Kidney glomerular epithelial cell (primary cell): ENCODE measurements around the gene PPP1R12B.
A peak's percentile ranks its signal among the peaks of the same experiment; 100 is the strongest.
"Not testable (repeated sequence)": the region's sequence is repeated elsewhere in the genome, so short reads cannot be mapped to it uniquely, and the experiment has no call there.

Source experiments
- DNase-seq: peaks from one replicate; lab custom pipeline; 2025; lab: John Stamatoyannopoulos, UW

The PPP1R12B gene

DNA sequence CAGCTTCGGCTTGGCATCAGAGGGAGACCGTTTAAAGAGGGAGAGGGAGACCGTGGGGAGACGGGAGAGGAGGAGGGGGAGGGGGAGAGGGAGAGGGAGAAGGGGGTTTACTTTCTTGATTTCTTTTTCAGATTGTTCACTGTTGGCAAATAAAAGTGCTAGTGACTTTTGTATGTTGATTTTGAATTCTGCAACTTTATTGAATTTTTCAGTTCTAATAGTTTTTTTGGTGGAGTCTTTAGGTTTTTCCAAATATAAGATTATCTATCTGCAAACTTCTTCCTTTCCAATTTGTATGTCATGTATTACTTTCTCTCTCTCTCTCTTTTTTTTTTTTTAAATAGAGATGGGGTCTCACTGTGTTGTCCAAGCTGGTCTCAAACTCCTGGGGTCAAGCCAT lies 104.0 kb downstream of the PPP1R12B start:
- no peak for DNase-seq

DNA sequence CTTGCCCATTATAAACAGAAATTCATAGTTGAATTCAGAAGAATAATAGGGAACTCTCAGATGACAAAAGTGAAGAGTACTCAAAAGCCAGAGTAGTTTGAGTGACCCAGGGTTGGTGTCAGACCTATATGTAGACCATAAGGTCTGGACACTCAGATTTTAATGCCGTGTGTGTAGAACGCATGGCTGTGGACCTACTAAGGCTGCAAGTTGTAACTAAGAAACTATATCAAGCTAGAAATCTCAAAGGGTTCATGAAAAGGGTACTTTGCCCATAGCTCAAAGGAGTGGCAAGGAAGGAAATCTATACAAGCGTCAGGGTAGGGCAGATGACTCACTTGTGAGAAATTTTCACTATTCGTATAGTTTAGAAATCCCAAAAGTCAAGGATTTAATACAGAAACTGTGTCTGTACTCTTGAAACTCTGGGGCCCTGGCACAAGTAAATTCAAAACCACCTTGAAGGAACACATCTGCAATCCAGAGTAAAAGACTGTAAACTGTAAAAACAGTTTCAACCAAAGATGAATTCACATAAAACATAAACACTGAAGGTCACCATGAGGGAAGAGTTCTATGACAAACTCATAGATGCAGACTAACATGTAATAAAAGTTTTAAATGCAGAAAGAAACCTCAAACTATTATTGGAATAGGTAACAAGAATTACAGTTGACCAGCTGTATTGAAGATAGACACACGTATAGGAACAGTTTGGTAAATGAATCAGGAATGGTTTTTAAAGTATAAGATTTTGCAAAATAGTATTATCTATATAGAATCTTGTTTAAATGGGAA lies 108.1 kb downstream of the PPP1R12B start:
- DNase-seq: not testable (repeated sequence)

DNA sequence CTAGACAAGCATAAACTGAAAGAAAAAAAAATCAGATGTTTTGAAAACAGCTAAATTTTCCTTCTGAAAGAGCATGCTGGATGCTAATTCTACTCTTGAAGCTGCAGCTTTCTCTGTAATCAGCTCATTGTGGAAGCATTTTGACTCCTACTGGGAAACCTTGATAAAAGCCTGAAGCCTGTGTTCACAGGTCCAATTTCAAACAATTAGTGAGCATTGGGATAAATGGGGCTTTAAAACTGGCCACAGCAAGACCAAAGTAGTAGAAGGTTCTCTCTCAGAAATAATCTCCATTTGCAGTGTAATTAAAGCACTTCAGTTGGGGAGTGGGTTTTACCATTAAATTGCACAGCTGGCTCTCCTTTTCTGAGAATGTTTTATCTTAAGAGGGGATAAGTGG lies 110.2 kb downstream of the PPP1R12B start:
- not testable (repeated sequence) for DNase-seq

DNA sequence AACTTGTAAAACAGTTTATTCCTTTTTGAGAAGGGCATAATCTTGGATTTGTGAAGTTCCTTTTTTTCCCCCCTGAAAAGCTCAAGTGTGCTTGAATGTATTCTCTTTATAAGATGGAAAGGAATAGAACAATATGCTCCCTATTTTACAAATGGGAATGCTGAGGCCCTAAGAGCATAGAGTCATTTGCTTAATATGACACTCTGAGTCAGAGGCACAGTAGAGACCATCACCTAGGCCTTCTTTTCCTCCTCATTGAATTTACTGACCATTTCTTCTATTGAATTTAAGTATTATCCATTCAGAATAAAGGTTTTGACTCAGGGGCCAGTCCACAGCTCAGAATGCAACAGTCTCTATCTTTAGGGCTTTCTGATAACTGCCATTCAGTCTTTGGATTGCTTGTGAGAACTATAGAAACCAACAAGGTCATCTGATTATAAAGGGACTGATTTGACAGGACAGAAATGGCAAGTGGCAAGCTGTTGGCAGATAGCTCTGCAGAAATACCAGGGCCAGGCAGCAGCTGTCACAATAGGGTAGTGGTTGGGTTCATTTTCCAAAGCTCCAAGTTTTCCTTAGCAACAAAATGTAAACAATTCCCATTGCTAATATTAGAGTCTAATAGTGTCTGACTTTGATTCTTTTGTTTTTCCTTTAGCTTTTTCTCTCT lies 111.1 kb downstream of the PPP1R12B start:
- DNase-seq: not testable (repeated sequence)

DNA sequence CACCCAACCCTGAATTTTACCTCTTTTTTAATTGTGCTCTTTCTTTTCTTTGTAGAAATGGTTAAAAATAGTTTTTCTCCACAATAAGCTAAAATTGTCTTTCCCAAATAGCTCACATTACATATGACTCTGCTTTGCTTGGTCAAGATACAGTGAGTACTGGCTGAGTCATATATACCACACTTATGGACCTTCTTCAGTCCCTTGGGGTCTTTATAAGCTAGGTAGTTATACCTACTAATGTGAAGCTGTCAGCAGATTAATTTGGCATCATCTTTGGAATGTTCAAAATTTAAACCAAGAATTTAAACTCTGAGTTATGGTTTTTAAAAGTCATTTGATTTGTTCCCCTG lies 111.6 kb downstream of the PPP1R12B start:
- peak; percentile 3 for DNase-seq

DNA sequence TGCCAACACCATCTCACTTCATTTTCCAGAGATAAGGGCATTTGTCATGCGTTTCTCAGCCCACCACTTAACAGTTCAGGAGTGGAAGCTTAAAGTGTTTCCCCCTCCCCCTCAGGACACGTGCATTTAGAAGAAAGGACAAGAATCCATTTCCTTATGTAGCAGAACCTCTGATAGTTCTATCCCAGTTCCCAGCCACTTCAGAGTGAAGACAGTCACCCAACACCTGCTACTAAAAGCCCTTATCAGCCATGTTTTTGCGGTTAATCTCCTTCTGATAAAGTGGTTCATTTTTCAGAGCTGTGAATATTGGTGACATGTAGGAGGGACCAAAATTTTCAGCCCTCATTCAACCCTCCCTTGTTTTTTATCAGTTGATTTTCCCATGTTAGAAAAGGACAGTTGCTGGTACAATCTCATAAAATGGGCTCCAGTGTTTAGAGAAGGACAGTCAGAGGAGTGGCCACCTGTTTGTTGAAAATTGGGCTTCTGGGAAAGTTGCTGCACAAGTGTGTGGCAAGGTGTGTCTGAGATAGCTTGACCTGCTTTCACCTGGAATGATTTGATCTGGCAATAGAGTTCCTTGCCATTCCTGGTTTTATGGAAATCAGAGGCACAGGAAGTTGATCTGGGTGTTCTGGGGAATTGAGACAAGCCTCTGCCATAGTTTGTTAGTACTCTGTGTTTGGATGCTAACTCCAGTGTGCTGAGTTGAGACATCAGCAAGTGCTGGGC lies 114.0 kb downstream of the PPP1R12B start:
- DNase-seq: no peak

DNA sequence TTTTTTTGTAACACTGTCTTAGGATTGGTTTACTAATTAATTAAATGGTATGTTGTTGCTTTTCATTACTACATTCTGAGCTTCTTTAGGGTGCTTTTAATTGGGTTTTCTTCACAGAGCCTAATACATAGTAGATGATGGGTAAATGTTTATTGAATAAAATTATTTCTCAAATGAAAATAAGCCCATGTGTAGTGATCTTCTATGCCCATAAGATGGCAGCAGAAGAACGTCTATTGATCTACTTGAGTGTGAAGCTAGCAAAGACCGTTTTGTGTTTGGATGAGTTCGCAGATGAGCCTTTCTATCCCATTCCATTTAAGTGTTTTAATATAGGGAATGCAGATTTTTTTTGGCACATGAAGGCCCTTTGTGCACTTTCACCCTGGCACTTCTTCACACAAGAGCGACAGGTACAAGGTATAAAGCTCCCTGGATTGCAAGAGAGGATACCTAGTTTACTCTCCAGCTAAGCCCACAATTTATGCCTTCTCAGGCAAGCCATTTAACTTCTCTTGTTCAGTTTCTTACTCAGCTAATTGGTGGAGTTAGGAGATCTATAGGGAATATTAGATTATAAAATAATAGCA lies 115.7 kb downstream of the PPP1R12B start:
- DNase-seq: peak; percentile 79

DNA sequence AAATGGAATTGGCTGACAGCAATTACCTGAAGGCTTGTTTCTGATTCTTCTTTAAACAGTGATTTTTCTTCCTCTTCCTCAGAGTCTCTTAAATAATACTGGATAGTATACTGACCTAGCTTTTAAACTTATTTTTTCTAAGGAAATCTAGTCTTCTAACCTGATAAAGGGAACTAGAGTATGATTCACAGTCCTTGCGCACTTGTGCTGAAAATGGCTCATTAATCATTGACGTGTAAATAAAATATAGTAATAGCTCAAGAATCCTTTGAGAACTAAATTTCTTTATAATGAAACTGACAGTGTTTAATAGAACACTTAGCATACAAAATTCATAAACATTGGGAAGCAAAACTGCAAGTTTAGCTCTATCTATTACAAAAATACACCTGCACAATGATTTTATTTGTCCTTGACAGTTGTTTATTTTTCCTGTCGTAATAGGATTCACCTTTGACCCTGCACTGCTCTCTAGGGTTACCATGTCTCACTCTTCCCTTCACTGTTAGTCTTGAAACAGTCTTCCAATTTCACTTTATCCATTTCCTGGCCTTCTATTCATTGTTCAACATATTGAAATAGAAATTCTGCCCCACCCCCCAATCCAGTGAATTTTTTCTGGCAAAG lies 117.3 kb downstream of the PPP1R12B start:
- DNase-seq: peak; percentile 14

DNA sequence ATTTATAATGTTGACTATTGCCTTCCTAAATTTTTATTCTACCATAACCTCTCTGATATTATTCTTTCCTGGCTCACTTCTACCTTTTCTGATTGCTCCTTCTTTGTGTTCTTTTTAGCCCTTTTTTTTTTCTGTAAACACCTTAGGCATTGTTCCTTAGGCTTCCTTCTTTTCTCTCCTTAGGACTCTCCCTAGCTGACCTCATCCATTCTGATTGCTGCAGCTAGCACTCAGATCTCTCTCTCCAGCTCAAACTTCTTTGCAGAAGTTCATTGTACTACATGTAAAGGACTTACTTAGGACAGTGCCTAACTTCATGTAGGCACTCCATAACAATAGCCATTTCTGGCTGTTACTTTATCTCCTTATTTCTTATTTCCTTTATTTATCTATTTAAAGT lies 117.8 kb downstream of the PPP1R12B start:
- DNase-seq: peak; percentile 13

DNA sequence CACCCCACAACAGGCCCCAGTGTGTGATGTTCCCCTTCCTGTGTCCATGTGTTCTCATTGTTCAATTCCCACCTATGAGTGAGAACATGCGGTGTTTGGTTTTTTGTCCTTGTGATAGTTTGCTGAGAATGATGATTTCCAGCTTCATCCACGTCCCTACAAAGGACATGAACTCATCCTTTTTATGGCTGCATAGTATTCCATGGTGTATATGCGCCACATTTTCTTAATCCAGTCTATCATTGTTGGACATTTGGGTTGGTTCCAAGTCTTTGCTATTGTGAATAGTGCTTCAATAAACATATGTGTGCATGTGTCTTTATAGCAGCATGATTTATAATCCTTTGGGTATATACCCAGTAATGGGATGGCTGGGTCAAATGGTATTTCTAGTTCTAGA lies 118.9 kb downstream of the PPP1R12B start:
- DNase-seq: not testable (repeated sequence)

DNA sequence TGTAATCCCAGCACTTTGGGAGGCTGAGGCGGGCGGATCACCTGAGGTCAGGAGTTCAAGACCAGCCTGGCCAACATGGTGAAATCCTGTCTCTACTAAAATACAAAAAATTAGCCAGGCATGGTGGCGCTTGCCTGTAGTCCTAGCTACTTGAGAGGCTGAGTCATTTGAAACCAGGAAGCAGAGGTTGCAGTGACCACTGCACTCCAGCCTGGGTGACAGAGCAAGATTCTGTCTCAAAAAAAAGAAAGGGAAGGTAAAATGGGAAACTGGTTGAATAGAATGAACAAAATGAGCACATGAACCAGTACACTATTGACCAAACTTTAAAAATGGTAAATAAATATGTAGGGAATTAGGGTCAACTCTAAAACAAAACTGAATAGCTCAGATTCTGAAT lies 120.2 kb downstream of the PPP1R12B start:
- DNase-seq: not testable (repeated sequence)

DNA sequence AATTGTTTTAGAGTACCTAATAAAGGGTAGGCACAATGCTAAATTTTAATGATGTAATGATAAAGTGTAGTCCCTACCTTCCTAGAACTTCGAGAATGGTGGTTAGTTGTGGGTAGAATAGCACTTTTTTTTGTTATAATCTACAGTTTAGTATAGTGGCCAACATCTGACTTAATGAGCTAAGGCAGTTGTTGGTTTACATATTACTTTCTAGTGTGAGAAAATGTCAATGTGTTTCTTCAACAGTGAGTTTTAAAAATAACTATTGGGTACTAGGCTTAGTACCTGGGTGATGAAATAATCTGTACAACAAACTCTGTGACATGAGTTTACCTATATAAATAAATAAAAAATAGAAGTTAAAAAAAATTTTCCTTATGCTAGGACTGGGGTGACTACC lies 120.6 kb downstream of the PPP1R12B start:
- not testable (repeated sequence) for DNase-seq

DNA sequence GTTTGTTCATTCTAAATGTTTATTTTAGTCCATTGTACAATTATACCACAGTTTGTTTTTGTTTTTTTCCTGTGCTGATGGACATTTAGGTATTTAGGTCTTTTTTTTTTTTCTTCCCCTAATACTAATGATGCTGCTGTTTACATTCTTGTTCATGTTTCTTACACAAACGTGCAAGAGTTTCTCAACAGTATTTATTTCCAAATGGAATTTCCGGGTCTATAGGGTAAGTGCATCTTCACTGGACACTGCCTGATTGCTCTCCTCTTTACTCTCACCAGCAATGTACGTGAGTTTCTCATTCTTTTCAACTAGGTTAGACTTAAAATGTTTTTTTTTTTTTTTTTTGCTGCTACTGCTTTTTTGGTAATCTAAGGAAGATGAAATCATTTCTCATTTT lies 122.7 kb downstream of the PPP1R12B start:
- no peak for DNase-seq

DNA sequence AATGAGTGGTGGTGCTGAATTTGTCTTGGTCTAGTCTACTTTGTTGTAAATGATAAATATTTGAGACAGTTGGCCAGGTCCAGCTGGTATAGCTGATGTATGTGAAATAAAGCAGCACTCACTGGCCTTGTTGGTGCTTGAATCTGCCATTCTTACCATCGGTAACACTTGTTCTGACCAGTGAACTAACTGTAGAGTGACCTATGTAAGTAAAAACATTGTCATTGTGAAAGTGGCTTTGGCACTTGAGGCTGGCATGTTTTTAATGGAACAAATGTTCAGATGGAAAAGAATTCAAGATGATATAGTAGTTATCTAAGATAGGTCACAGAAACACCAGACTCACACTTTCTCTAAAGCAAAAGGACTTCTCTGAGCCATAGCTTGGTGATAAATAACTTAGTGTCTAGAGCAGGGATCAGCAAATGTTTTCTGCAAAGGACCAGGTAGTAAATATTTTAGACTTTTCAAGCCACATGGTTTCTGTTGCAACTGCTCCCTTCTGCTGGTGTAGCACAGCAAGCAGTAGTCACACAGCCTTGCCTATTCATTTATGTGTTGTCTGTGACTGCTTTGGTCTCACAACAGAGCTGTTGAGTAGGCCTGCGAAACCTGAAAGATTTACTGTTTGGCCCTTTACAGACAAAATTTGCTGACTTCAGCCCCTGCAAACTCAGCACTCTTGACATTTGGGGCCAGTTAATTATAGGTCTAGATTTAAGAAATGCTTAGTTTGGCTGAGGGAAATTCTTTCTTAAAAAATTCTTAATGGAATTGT lies 124.0 kb downstream of the PPP1R12B start:
- DNase-seq: not testable (repeated sequence)

DNA sequence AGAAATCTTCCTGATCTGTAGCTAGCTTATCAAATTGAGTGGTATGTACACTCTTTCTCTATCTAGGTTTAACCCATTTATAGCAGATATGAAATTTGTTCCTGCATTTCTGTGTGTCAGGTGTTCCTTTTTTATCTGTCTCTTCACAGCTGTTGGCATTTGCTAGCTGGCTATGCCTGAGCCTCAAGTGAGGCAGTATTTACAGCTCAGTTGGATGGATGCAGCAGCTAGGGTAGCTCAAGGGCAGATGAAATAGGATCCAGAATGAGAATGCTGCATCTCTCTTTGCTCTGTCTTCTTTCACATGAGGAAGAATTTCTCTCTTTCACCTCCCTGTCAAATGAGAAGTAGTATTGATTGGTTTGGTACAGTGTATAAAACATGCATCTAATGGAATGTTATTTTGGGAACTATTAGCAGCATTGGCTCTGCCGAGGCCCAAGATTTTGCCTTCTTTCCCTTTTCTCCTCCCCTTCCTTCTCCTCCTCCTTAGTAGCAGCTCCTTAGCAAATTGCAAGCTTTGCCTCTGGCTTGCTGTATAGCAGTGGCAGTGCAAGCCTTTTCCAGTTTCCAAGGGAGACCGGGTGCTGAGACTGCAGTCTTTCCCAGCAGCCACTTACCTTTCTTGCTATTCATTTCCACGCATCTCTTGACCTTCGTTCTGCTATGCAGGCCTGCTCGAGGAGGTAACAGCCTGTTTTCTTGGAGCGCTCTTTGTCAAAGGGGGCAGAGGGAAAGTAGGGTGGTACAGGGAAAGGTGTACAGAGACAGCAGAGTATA lies 125.0 kb downstream of the PPP1R12B start:
- DNase-seq: not testable (repeated sequence)

DNA sequence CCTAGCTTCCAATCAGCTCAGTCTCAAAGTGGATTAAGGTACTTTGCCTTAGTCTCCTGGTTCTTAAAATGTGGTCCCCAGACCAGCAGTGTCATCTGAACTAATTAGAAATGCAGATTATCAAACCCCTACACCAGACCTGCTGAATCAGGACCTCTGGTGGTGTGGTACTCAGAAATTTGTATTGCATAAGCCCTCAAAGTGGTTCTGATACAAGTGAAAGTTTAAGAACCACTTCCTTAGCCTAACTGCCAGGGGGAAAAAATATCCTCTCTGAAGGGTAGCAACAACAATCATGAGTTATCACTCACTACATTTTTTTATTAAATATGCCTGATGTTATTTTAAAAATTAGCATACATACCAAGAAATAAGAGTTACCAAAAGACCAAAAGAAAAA lies 131.2 kb downstream of the PPP1R12B start:
- DNase-seq: not testable (repeated sequence)

DNA sequence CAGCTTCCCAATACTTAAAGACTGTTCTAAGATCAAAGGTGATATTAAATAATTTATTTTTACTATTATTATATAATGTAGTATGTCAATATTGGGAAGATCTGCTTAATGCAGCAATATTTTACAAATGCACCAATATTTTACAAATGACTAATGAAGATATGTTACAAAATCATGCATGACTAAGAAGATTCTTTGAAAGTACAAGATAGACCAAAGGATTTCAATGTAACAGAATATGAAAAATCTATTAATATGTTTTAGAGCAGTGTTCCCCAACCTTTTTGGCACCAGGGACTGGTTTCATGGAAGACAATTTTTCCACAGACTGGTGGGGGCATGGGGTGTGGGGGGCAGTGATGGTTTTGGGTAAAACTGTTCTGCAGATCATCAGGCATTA lies 132.1 kb downstream of the PPP1R12B start:
- not testable (repeated sequence) for DNase-seq

DNA sequence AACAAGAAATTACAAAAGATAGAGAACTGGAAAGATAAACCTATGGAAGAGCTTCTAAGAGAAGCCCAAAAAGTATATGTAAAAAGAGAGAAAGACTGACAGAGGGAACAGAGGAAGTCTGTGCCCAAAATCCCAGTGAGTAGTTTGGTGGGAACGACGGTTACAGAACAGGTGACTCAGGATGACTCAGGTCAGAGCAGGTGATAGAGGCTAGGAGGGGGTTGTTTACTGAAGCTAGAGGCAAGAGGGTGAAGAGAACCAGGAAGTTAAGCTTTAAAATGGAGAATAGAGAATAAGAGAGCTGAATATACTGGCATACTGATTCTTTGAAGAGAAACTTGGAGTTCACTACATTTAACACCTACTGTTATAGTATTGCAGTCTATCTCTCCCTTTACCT lies 134.9 kb downstream of the PPP1R12B start:
- peak; percentile 0 for DNase-seq

DNA sequence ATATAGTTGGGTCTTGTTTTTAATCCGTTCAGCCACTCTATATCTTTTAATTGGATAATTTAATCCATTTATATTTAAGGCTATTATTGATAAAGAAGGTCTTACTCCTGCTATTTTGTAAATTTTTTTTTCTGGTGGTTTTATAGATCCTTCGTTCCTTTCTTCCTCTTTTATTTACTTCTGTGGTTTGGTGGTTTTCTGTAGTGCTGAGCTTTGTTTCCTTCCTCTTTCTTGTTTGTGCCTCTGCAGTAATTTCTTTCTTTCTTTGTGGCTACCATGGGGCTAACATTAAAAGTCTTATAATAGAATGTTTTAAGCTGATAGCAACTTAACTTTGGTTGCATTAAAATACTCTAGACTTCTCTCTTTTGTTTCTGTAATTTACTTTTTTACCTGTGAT lies 135.5 kb downstream of the PPP1R12B start:
- not testable (repeated sequence) for DNase-seq

DNA sequence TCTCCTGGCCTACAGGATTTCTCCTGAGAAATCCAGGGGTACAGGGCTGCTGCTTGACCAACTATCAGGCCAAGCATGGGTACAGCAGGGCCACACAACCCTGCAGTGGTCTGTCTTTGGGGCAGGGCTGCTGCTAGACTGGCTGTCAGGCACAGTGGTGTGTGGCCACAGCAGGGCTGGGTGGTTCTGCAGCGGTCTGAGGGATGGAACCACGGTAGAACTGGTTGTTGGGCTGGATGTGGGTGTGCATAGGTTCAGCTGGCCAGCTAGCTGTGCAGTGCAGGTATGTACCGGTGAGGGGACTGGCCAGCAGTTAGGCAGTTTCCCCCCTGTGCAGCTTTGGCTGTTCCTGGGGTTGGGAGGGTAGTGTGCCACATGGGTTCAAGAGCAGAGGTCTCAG lies 136.3 kb downstream of the PPP1R12B start:
- DNase-seq: not testable (repeated sequence)
